UCSD-AML1 (cell line): Measurements from ENCODE around the gene BRD4.
A peak's percentile ranks its signal among the peaks of the same experiment; 100 is the strongest.

Experiments
- DNase-seq: peaks from one replicate; lab custom pipeline; 2025; ENCODE audit not compliant: unreplicated experiment; lab: John Stamatoyannopoulos, UW

The BRD4 gene

GRCh38 chr19:15234431-15235130 is 97.8 kb downstream of the BRD4 start:
- no peak for DNase-seq

DNA sequence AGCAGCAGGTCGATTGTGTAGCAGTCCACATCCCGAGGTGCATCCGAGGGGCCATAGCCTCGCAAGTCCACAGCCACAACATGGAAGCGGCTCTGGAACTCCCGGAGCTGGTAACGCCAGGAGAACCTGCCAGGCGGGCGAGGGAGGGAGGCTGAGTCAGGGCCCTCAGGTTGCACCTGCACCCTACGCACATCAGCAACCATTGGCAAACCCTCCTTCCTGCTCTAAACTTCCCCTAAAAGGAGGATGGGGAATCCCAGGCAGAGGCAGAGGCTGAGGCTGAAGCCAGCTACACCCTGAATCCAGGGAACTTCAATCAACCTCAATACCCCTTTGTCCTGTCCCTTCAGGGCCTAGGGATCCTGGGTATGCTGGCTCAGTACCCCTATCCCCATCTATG is 101.1 kb downstream of the BRD4 start:
- DNase-seq = no peak

DNA sequence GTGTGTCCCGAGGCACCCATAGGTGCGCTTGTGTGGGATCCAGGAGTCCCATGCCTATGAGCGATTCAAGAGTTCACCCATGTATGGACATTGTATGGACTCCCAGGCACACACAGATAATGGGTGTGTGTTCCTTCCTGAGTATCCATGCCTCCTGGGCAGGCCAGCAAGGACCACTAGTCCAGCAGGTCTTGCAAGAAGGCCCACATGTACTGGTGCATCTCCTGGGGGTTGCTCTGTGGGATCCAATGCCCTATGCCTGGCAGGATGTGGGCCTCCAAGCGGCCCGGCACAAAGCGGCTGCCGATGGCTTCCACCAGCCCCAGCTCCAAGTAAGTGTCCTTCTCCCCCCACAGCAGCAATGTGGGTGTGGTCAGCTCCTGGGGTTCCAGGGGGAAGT is 105.1 kb downstream of the BRD4 start:
- no peak for DNase-seq

DNA sequence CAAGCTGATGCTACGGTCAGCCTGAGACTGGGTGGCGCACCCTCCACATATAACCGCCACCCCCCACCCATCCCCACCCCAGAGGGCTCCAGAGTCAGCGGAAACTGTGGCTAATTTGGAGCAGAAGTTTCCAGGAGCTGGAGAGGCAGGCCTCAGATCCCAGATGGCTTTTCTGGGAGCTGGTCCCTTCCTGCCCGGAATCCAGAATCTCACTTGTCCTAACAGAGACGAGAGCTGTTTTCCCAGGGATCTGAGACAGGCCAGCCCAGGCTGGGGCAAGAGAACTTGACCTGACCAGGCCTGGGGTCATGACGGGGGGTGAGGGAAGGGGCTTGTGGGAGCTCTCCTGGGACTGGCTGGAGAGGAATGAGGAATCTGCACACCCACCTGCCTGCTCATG is 106.6 kb downstream of the BRD4 start:
- DNase-seq = no peak

DNA sequence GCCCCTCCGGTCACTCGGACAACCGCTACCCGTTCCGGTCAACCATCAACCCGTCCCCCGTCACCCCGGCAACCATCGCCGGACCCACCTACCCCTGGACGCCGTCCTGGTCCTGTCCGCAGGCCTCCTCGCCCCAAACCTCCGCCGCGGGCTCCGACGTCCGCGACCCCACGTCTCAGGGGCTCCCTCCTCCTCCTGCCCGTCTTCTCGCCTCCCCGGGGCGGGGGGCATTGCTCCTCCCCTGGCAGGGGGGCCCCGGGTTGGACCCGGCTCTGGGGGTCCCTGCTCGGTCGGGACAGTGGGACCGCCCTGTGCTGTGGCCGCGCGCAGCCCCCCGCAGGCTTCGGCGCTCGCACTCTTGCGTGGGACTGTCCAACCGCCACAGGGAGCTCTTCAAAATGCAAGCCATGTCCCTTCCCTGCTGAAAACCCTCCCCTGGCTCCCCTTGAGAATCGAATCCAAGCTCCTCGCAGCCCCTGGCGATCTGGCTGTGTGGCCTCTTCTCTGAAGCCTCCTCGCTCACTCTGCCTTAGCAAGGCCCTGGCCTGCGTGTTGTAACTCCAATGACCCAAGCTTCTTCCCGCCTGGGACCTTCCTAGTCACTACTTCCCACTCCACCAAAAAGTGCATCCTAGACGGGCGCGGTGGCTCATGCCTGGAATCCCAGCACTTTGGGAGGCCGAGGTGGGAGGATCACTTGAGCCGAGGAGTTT is 108.5 kb downstream of the BRD4 start:
- DNase-seq = no peak

DNA sequence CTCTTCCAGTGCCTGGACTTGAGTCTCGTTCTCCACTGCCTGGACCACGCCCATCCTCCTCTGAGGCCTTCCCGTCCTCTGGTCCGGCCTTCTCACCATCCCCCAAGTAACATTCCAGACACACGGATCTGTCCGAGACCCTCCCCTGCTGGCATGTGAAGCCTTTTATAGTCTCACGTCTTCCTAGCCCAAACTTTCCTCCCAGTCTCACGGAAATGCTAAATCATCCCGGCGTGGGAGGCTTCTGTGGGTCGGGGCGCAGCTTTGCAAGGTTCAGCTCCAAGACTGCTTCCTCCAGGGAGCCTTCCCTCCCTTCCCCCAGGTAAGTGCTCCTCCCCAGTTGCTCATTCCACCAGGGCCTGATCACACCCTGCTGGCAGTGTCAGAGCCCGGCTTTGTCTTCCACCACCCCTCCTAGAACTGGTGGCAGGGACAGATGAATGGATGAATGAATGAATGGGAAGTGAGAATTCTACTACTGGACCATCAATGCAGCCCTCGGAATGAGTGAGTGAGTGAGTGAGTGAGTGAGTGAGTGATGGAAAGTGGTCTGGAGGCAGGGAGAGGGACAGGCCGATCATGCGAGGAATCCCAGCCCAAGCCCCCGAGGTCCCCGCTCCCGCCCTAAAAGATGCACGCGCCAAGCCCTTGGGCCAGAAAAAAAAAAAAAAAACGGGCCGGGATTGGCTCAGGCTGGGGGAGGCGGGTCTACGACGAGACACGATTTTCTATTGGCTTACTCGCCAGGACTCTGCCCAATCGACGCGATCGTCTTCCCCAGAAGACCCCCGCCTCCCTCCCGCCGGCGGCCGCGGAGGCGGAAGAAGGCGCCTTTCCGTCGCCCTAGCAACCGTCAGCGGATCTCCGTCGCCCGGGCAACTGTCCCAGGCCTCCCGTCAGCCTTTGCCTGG is 109.3 kb downstream of the BRD4 start:
- DNase-seq = peak; percentile 86

- DNase-seq = no peak
Measured at GRCh38 chr19:15220833-15221232, 111.5 kb downstream of the BRD4 start.

DNA sequence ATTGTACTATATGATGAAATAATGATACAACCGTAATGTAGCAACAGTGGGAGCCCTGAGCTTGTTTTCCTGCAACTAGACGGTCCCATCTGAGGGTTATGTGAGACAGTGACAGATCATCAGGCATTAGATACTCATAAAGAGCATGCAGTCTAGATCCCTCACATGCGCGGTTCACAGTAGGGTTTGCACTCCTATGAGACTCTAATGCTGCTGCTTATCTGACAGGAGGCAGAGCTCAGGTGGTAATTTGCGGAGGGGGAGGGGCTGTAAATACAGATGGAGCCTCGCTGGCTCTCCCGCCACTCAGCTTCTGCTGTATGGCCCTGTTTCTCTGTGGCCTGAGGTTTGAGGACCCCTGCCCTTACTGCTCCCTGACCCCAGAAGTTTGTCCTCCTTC is 113.8 kb downstream of the BRD4 start:
- DNase-seq = no peak

DNA sequence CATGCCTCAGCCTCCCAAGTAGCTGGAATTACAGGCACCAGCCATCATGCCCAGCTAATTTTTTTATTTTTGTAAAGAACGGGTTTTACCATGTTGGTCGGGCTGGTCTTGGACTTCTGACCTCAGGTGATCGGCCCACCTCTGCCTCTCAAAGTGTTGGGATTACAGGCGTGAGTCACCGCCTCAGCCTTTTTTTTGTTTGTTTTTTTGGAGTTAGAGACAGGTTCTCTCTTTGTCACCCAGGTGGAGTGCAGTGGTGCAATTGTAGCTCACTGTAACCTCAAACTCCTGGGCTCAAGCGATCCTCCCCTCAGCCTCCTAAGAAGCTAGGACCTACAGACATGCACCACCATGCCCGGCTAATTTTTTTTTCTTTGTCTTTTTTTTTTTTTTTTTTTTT is 116.0 kb downstream of the BRD4 start:
- DNase-seq = no peak

DNA sequence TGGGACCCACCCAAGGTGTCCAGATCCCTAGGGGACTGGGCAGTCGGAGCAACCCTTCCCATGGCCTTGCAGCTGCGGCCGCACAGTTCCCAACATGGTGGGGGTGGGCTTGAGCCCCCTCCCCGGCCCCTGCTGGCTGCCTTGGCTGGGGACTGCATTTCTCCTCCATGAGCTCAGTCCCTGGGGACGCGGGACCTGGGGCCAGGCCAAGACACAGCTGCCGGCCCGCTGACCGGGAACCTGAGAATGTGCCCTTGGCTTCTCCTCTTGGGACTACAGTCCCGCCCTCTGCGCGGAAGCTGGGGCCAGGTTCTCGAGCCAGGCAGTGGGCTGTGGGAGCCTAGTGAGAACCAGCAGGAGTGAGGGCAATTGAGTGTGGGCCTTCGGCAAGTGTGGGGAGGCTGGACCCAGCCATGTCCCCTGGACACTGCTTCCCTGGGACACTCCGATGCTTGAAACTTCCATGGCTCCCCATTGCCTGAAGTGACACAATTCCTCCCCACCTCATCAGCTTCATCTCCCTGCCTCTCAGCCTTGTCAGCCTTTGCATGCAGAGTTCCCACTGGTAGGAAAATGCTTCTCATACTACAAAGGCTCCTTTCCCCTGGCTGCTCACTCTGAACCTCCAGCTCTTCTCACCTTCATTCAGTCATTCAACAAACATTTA is 118.5 kb downstream of the BRD4 start:
- DNase-seq = no peak

DNA sequence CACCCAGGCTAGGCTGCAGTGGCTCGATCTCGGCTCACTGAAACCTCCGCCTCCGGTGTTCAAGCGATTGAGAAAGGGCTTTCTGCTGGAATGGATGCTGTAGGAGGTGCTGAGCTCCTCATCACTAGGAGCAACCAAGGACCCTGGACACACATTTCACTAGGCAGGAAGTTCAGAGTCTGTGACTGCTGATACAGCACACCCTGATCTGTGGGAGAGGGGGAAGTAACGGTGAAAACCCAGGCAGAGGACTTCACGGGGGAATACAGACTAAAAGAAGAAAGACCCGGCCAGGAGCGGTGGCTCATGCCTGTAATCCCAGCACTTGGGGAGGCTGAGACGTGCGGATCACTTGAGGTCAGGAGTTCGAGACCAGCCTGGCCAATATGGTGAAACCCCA is 119.6 kb downstream of the BRD4 start:
- no peak for DNase-seq

DNA sequence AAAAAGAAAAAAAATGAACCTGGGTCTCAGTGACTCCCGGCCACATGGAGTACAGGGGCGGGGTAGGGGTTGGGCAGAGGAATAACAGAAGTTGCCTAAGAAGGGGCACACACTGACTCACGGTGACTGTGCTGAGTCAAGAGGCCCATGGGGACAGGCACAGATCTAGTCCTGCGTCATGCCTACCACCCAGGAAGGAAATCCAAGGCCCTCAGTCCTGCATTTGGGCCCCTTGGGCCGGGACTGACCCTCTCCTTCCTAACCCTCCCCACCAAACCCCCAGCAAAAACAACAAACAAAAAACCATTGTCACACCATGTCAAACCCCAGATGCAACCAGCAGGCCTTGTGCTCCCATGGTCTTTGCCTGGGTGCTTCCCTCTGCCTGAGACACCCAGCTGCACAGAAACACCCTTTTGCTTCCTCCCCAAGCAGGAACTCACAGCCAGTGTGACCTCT is 122.0 kb downstream of the BRD4 start:
- DNase-seq = peak; percentile 40

DNA sequence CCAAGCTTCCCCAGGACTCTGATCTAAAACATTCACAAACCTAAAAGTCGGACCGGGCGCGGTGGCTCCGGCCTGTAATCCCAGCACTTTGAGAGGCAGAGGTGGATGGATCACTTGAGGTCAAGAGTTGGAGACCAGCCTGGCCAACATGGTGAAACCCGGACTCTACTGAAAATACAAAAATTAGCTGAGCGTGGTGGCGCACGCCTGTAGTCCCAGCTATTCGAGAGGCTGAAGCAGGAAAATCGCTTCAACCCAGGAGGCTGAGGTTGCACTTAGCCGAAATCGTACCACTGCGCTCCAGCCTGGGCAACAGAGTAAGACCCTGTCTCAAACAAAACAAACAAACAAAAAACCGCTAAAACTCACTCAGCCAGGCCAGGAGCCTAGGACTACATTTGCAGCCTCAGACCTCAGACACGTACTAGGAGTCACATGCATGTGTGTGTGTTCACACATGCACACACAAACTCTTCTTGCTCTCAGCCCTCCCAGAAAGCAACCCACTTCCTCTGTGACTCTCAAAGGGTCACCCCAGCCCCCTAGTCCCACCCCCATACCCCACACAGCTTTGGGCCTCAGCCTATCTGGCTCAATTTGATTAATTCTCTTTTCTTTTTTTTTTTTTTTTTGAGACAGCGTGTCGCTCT is 130.8 kb downstream of the BRD4 start:
- no peak for DNase-seq

DNA sequence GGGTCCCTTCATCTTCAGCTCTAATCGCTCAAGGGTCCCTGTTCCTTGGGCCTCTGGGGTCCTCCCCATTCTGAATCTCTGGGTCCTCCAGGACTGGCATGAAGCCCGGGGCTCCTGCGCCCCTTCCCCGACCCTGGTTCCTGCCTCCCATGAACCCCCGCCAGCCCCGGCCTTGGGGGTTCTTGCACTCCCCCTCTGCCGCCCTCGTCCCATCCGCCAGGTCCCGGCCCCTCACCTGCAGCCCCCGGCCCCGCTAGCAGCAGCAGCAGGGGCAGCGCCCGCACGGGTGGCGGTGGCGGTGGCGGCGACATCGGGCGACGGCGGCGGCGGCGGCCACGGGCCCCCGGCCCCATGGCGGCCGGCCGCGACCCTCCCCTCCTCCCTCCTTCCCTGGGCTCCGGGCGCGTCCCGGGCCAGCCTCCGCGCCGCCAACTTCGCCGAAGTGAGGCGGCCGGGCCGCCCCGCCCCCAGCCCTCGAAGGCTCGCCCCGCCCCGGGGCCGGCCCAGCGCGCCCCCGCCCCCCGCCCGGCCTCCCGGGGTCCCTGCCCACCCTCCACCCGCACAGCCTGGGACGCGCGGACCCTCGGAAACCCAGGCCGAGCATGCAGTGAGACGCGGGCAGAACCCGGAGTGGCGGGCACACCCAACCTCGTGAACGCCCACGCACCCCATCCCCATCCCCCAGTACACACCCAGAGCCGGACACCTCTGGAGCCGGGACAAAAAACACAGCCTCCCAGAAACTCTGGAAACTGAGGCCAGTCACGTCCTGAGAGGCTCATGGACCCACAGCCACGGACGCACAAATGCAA is 131.6 kb downstream of the BRD4 start, which contains the start of gene NOTCH3:
NOTCH3 (minus strand) TSS at position 443 of the 812 bp plus-strand sequence; CDS start at position 353, 90 bp downstream.
- DNase-seq = no peak

DNA sequence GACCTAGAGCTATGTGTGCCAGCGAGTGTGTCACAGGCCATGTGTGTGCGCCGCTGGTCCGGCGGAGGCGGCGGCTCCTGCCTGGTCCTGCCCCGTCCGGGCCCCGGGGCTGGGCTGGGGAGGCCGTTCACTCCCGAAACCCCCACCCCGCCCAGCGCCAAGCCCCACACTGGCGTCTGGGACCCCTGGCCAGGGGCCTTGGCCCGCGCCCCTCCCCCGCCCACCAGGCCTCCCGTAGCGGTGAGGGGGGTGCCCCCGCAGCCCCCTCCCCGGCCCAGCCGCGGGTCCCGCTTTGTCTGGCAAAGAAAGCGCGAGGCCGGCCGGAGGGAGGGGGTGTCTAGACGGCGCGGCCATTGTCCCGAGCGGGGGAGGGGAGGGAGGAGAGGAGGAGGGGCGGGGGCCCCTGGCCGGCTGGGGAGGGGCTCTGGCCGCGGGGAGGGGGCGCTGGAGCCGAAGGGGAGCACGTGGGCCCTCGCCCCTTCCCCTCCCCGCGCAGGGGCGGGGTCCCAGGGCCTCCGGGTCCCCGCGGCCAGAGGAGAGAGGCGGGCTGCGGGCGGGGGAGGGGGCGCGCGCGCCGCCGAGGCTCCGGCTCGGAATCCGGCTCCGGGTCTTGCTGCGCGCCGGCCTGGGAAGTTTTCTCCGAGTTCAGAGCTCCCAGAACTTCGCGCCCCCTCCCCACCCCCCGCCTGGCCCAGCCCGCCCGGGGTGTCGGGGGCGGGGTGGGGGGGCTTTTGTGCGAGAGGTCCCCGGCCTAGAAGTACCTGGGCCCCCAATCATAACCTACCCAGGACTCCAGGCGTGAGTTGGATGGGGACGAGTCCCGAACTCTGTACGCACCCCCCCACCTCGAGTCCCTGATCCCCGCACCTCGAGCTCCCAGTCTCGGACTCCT is 132.4 kb downstream of the BRD4 start:
- no peak for DNase-seq

DNA sequence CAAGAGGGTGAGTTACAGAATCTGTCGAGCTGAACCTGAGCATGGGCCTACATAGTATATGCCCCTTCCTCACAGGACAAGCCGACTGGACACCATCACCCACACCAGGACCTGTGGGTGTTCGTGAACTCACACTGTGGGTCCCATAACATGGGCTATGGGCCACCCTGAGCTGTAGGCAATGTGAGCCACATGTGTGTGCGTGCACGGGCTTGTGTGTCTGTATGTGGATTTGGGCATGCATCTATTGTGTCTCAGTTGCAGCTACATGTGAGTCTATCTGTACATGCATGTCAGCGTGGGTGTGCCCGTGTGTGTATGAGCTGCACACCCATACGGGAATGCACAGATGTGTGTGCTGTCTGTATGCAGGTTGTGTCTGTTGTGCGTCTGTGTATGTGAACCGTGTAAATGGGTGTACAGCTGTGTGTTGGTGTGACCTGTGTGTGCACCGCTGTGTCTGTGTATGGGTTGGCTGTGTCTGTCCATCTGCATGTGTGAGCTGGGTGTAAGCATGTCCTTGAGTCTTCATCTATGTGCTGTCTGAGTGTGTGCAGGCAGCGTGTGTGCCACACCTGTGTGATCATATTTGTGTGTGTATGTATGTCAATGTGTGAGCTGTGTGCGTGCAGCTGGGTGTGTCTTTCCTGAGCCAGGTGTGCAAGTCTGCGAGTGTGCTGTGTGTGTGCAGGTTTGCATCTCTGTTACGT is 133.2 kb downstream of the BRD4 start:
- DNase-seq = no peak

DNA sequence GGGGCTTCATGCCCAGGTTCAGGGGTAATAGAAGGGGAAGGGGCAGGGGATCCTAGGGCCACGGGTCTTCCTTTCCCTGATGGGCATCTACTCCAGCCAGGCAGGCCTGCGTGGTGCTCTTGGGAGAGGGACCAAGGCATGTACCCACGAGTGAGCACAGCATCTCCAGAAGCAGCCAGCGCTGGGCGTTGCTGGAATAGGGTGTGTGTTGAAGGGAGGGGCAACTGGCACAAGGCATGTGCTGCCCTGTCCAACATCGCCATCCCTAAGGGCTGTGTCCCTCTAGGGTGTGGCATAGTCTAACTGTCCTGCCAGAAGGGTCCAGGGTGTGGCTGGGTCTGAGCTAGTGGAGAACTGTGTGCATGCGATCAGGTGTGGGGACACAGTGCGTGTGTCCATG is 134.4 kb downstream of the BRD4 start:
- DNase-seq = no peak
